Body of pancreas (tissue), 4 donors: ENCODE results near the gene HSFX2.

ENCODE experiments used
- CTCF ChIP-seq, 7 experiments: fragments of 450-650 bp in 4 of 7; fragments of 200-600 bp in 3 of 7; sonication (generic) in 3 of 7; IDR thresholded peaks; one replicate each; pipeline ENCODE4 v1.5.1; 2016 to 2019; ENCODE audit warnings: antibody characterized with exemption in 7 of 7
- POLR2A ChIP-seq, 3 donors: fragments of 450-650 bp; IDR thresholded peaks; one replicate each; pipeline ENCODE4 v1.6.1; 2016; ENCODE audit warnings: antibody characterized with exemption in 3 of 3, mild to moderate bottlenecking in 2 of 3

GRCh38 chrX:149611623-149612175 lies 16.6 kb upstream of the HSFX2 start:
- TF ChIP-seq CTCF (IDR thresholded peaks at IDR 0.05): no peak
- TF ChIP-seq POLR2A (IDR thresholded peaks at IDR 0.05): no peak
